ENCODE measurements around the gene NT5C3B.

Gene NT5C3B

GRCh38 chr17:41835800-41836549 is at the start of gene NT5C3B:
TSS of gene NT5C3B (minus strand) at chr17:41836232. CDS start at chr17:41836193, 39 bp downstream.
- Histone ChIP-seq H3K36me3 (ENCODE audit: insufficient read depth, low read length) (no peaks in the 10 kb centered on the region), H3K9ac (ENCODE audit: low read depth, low read length) (peak within 1 kb of the TSS; percentile 64), H3K4me3 (ENCODE audit: low read depth in 1 of 2, low read length in 2 of 2) (peak within 1 kb of the TSS; percentile 33 to 60; a peak in 3 of 4 replicates), H4K20me1 (ENCODE audit: insufficient read depth, low read length) (no peaks in the 10 kb centered on the region), H3K9me3 (ENCODE audit: insufficient read depth, low read length, severe bottlenecking) (no peaks in the 10 kb centered on the region), H3K79me2 (ENCODE audit: insufficient read depth, low read length) (no peaks in the 10 kb centered on the region; the same call in 1 of the 2 replicates), H3K27ac (ENCODE audit: low read length) (peak within 1 kb of the TSS; percentile 47; the same call in 1 of the 2 replicates), H3K4me1 (ENCODE audit: insufficient read depth, low read length) (peaks cover 18% of the 10 kb centered on the region), H3K4me2 (ENCODE audit: insufficient read depth, low read length) (peak within 1 kb of the TSS; percentile 71), H3K27me3 (ENCODE audit: insufficient read depth, low read length, poor library complexity) (no peaks in the 10 kb centered on the region), H2AFZ (ENCODE audit: low read depth, low read length) (peak within 1 kb of the TSS; percentile 84)
- peak; percentile 86 for ATAC-seq (ENCODE audit: insufficient read depth, low read depth)
- TF ChIP-seq, protein P1, sequence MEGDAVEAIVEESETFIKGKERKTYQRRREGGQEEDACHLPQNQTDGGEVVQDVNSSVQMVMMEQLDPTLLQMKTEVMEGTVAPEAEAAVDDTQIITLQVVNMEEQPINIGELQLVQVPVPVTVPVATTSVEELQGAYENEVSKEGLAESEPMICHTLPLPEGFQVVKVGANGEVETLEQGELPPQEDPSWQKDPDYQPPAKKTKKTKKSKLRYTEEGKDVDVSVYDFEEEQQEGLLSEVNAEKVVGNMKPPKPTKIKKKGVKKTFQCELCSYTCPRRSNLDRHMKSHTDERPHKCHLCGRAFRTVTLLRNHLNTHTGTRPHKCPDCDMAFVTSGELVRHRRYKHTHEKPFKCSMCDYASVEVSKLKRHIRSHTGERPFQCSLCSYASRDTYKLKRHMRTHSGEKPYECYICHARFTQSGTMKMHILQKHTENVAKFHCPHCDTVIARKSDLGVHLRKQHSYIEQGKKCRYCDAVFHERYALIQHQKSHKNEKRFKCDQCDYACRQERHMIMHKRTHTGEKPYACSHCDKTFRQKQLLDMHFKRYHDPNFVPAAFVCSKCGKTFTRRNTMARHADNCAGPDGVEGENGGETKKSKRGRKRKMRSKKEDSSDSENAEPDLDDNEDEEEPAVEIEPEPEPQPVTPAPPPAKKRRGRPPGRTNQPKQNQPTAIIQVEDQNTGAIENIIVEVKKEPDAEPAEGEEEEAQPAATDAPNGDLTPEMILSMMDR (IDR thresholded peaks at IDR 0.05; ENCODE audit: borderline replicate concordance, extremely low read depth, low read length, poor library complexity, severe bottlenecking), result no peak
- peak; percentile 59 for DNase-seq

DNA sequence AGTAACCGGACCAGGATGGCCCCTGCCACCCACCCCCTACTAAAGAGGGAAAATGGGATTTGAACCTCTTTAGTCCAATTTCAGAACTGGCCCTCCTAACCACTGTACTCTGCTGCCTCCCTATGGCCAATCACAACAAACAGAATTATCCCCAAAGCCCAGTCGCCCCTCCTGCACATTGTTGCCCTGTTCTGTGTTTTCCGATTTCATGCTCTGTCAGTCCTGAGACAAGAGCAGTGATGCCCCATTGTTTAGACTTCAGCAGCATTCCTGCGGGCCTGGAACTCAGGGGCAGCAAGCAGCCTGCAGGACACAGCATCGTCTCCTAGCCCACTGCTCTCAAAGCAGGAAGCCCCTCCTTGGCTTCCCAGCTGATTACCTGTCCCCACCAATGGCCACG is 49.7 kb upstream of the NT5C3B start:
- Histone ChIP-seq H3K27ac (ENCODE audit: low read length) (no peak overlapping the region), H3K4me2 (ENCODE audit: insufficient read depth, low read length) (no peak overlapping the region), H3K36me3 (ENCODE audit: insufficient read depth, low read length) (peaks cover 93% of the 10 kb centered on the region), H3K4me3 (ENCODE audit: low read depth in 1 of 2, low read length in 2 of 2) (no peak overlapping the region), H2AFZ (ENCODE audit: low read depth, low read length) (no peak overlapping the region), H3K9ac (ENCODE audit: low read depth, low read length) (no peak overlapping the region), H3K9me3 (ENCODE audit: insufficient read depth, low read length, severe bottlenecking) (no peaks in the 10 kb centered on the region), H3K4me1 (ENCODE audit: insufficient read depth, low read length) (no peaks in the 10 kb centered on the region), H3K79me2 (ENCODE audit: insufficient read depth, low read length) (peaks cover 3% of the 10 kb centered on the region), H3K27me3 (ENCODE audit: insufficient read depth, low read length, poor library complexity) (no peaks in the 10 kb centered on the region), H4K20me1 (ENCODE audit: insufficient read depth, low read length) (peaks cover 14% of the 10 kb centered on the region)
- TF ChIP-seq, protein P1 (IDR thresholded peaks at IDR 0.05; ENCODE audit: borderline replicate concordance, extremely low read depth, low read length, poor library complexity, severe bottlenecking), result peak; percentile 42
- TF ChIP-seq EZH2 (IDR thresholded peaks at IDR 0.05; ENCODE audit: borderline replicate concordance, low read depth, low read length, severe bottlenecking), result no peak
- DNase-seq (no peak), ATAC-seq (ENCODE audit: insufficient read depth, low read depth) (no peak)

DNA sequence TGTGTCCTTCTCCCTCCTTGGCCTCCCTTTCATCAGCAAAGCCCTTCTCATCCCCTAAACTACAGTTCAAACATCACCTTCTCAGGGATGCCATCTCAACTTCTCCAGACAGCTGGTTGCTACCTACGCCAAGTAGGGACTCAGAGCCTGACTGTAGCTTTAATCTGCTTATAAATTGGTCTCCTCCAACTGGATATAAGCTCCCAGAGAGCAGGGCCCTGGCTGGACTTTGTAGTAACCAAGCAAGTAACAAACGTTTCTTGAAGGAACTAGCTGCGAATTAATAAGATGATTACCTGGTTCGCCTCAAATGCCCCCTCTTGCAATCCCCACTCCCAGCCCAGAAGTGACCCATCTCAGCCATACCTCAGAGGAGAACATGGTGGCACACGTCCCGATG is 46.7 kb upstream of the NT5C3B start:
- Histone ChIP-seq H3K4me3 (ENCODE audit: low read depth in 1 of 2, low read length in 2 of 2) (no peak overlapping the region), H3K9me3 (ENCODE audit: insufficient read depth, low read length, severe bottlenecking) (no peaks in the 10 kb centered on the region), H4K20me1 (ENCODE audit: insufficient read depth, low read length) (peaks cover 7% of the 10 kb centered on the region), H3K36me3 (ENCODE audit: insufficient read depth, low read length) (peaks cover 97% of the 10 kb centered on the region), H3K79me2 (ENCODE audit: insufficient read depth, low read length) (peaks cover 3% of the 10 kb centered on the region), H3K4me1 (ENCODE audit: insufficient read depth, low read length) (no peaks in the 10 kb centered on the region), H3K9ac (ENCODE audit: low read depth, low read length) (no peak overlapping the region), H3K27ac (ENCODE audit: low read length) (no peak overlapping the region), H3K4me2 (ENCODE audit: insufficient read depth, low read length) (no peak overlapping the region), H2AFZ (ENCODE audit: low read depth, low read length) (no peak overlapping the region), H3K27me3 (ENCODE audit: insufficient read depth, low read length, poor library complexity) (no peaks in the 10 kb centered on the region)
- DNase-seq, result no peak
- TF ChIP-seq, protein P1 (IDR thresholded peaks at IDR 0.05; ENCODE audit: borderline replicate concordance, extremely low read depth, low read length, poor library complexity, severe bottlenecking), result no peak
- TF ChIP-seq EZH2 (IDR thresholded peaks at IDR 0.05; ENCODE audit: borderline replicate concordance, low read depth, low read length, severe bottlenecking), result no peak
- ATAC-seq (ENCODE audit: insufficient read depth, low read depth), result no peak

Measured in DND-41 (cell line).